HG03575 (cell line): ENCODE measurements around the gene DCUN1D3.

ENCODE experiments used
- ATAC-seq: cut with Tn5 transposase; IDR thresholded peaks from one replicate; pipeline ENCODE4 v1.9.1; 2021; ENCODE audit not compliant: unreplicated experiment, insufficient number of reproducible peaks, low FRiP score; ENCODE audit errors: extremely low read depth

DCUN1D3 gene

GRCh38 chr16:20849589-20850390, 50.4 kb downstream of the DCUN1D3 start:
- no peak for ATAC-seq

DNA sequence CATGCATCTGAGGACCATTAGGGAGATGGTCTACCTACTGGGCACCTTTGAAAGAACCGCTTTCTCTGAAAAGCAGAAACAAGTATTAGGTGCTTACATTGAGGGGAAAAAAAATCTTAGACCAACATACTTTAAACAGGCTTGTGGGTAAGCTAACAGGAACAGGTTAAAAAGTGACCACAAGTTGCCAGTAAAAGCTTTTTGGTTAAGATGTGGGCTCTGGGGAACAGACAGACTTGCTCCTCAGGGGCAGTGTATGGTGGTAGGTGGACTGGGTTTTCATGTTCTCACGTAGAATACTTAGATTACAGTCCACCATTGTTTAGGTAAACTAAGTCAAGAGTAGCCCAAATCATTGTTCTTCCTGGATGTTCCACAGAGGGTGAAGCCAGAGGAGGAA, 52.6 kb downstream of the DCUN1D3 start:
- no peak for ATAC-seq

DNA sequence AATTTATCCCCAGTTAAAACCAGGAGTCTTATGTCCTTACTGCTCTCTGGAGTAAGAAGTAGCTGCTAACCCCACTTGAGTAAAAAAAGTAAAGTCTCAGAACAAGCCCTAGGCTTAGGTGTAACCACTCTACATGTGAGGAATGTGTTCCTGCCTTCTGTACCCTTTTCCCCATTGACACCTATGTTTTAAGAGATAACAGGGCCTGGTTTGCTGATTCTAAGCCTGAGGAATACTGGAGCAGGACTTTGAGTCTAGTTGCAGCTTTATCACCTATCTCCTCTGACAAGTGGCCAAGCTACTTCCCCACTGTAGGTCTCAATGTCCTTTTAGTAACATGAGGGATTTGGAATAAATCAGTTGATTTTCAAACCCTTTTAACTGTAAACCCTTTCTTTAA, 53.6 kb downstream of the DCUN1D3 start:
- ATAC-seq, result no peak

DNA sequence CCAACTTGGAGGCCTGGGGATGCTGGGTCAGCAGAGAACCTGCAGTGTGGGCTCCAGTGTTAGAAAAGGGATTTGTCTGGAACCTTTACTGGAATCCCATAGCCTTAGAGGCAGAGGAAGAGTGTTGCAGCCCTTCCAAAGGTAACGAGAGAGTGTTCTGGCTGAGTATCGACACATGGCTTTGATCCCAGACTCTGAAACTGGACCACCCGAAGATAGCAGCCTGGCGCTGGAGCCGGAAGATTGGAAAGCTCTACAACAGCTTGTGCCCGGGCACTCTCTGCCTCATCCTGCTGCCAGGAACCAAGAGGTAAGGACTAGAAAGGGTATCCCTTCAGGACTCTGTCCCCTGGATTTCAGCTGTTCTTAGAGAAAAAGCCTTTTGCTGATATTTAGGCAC, 54.1 kb downstream of the DCUN1D3 start:
- ATAC-seq, result no peak

DNA sequence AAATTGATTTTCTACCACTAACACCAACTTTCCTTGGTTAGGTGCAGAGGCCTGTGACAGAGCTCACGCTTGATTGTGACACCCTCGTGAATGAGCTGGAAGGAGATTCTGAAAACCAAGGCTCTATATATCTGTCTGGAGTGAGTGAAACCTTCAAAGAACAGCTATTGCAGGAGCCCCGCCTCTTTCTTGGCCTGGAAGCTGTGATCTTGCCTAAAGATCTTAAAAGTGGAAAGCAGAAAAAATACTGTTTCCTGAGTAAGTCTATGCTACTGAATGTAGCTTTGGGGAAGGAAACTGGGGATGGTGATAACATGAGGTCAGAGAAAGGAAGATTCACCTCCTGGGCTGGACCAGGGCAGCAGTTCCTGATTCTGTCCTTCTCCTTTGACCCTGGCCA, 55.6 kb downstream of the DCUN1D3 start:
- no peak for ATAC-seq

DNA sequence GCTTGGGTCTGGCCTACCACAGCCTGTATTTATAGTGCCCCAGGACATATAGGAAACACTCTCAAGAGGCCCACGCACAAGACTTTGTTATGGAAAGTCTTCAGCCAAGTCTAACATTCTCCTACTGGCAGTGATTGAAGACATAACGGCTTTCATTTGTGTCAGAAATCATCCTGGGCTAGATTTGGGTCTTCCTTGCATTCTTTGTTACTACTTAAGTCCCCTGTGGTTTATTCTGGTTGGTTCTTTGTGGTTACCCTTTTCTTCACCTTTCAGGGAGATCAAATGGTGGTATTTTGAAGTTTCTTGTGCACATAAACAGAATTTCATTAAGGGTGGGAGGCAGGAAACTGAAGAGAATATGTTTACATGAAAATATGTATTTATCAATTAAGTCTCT, 56.1 kb downstream of the DCUN1D3 start:
- no peak for ATAC-seq

DNA sequence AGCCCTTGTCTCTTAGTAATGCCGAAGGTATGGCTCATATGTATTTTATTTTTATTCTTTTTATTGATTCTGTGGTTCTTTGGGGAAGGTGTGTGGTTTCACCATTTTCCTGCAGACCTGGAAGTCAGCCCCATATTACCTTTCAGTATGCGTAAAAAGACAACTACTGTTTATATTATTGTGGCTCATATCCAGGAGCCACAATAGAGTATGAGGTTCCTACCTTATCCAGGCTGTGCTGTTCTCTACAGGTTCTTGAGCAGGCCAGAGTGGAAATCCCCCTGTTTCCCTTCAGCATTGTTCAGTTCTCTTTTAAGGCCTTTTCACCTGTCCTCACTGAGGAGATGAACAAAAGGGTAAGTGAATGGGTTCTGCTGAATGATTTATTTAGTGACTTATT, 60.7 kb downstream of the DCUN1D3 start:
- ATAC-seq, result no peak

GRCh38 chr16:20838240-20838639, 61.9 kb downstream of the DCUN1D3 start:
- ATAC-seq, result no peak

DNA sequence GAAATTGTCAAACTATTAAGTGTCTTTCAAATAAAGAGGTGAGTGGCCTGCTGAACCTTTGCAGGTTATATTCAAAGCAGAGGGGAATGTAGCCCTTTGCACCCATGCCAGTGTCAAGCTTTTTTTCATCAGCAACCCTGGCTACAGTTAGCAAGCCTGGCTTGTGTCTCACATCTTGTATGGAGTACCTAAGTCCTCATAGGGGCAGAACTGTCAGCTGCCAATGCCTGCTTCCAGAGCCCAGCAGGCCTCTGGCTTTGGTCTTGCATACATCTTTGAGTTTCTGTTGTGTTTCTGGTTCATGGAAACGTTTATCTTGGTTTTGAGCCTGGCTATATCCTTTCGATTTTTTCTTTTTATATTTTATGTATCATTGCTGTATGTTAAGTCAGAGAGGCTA, 67.1 kb downstream of the DCUN1D3 start:
- no peak for ATAC-seq

DNA sequence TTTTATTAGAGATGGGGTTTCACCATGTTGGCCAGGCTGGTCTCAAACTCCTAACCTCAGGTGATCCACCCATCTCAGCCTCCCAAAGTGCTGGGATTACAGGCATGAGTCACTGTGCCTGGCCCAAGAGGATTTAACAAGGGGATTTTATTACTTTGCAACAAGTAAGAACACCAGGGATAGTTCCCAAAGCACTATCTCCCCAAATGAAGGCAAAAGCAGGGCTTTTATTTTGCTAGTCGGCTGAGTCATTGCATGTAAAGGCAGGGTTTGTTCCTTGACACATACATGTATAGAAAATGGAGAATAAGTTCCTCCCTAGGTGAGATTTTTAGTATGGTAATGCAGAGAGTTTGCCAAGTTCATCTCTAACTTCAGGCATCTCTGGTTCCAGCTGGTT, 69.8 kb downstream of the DCUN1D3 start:
- no peak for ATAC-seq

DNA sequence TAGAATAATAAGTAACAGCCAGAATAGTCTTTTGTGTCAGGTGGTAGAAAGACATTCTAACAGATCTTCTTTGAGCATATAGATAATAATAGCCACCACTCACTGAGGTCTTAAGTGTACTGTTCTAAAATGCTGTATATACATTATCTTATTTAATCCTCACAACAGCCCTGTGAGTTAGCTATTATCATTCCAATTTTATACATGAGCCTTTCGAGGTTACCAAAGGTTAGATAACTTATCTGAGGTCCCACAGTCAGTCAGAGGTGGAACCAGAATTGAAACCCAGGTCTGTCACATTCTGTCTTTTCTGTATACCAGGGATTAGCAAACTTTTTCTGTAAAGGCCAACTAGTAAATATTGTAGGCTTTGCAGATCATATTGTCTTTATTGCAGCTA, 70.6 kb downstream of the DCUN1D3 start:
- no peak for ATAC-seq

- ATAC-seq, result no peak
Measured at GRCh38 chr16:20826039-20826566, 74.1 kb downstream of the DCUN1D3 start.

- ATAC-seq, result no peak
Measured at GRCh38 chr16:20822521-20823325, 77.4 kb downstream of the DCUN1D3 start.

DNA sequence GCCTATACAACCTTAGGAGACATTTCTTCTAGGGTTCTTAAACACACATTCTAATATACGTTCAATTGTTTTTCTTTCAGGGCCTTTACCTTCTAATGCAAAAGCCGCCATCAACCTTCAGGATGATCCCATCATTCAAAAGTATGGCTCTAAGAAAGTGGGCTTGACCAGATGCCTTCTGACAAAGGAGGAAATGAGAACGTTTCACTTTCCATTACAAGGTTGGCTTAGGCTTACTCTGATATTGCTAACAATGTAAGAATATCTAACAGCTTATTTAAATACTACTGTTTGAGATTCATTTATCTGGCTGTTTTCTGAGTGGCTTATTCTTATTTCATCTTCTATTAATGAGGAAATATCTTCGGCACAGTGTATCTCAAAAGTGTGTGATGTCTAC, 78.5 kb downstream of the DCUN1D3 start:
- ATAC-seq, result no peak

GRCh38 chr16:20818929-20819585, 81.1 kb downstream of the DCUN1D3 start:
- no peak for ATAC-seq

GRCh38 chr16:20814784-20815183, 85.4 kb downstream of the DCUN1D3 start:
- ATAC-seq, result no peak

GRCh38 chr16:20812510-20812909, 87.6 kb downstream of the DCUN1D3 start:
- no peak for ATAC-seq

DNA sequence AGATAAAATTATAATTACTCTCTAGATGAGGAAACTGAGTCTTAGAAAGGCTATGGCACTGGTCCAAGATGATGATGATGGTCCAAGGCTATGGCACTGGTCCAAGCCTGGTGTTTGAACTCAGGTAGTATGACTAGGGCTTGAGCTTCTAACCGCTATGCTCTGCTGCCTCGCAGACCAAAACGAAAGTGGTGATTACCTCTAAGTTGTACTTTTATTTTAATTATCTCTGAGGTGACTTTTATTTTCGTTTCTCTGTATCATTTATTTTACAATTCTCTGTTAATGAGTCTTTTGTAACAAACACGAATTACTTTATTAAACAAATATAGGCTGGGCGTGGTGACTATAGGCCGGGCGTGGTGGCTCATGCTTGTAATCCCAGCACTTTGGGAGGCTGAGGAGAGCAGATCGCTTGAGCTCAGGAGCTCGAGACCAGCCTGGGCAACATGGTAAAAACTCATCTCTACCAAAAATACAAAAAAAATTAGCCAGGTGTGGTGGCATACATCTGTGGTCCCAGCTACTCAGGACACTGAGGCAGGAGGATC, 88.2 kb downstream of the DCUN1D3 start:
- ATAC-seq, result no peak

GRCh38 chr16:20807862-20808261, 92.3 kb downstream of the DCUN1D3 start:
- no peak for ATAC-seq
